ENCODE results near the gene HIGD2A.

The HIGD2A gene

GRCh38 chr5:176369934-176370711 lies 18.4 kb upstream of the HIGD2A start:
- Histone ChIP-seq H3K9me3 (ENCODE audit: control insufficient read depth in 1 of 2, low read length in 2 of 2) (no peaks in the 10 kb centered on the region), H3K27me3 (ENCODE audit: control insufficient read depth in 1 of 2, insufficient read depth in 2 of 2, low read length in 2 of 2) (peaks cover 7 to 8% of the 10 kb centered on the region in 2 donors), H3K36me3 (ENCODE audit: control insufficient read depth in 1 of 2, insufficient read depth in 2 of 2, low read length in 2 of 2) (peaks cover 0 to 5% of the 10 kb centered on the region in 2 donors), H3K9ac (ENCODE audit: low read depth in 1 of 2, low read length in 2 of 2) (no peak overlapping the region), H3K4me1 (ENCODE audit: control insufficient read depth in 1 of 2, insufficient read depth in 2 of 2, low read length in 2 of 2) (peaks cover 0 to 7% of the 10 kb centered on the region in 2 donors), H3K4me3 (ENCODE audit: low read depth in 1 of 2, low read length in 2 of 2) (no peak overlapping the region), H3K27ac (ENCODE audit: low read depth, low read length) (no peak overlapping the region)

GRCh38 chr5:176371621-176372539 lies 16.7 kb upstream of the HIGD2A start:
- Histone ChIP-seq H3K4me3 (ENCODE audit: low read depth in 1 of 2, low read length in 2 of 2) (no peak overlapping the region), H3K9me3 (ENCODE audit: control insufficient read depth in 1 of 2, low read length in 2 of 2) (no peaks in the 10 kb centered on the region), H3K27me3 (ENCODE audit: control insufficient read depth in 1 of 2, insufficient read depth in 2 of 2, low read length in 2 of 2) (no peaks in the 10 kb centered on the region), H3K4me1 (ENCODE audit: control insufficient read depth in 1 of 2, insufficient read depth in 2 of 2, low read length in 2 of 2) (no peaks in the 10 kb centered on the region), H3K27ac (ENCODE audit: low read depth, low read length) (no peak overlapping the region), H3K36me3 (ENCODE audit: control insufficient read depth in 1 of 2, insufficient read depth in 2 of 2, low read length in 2 of 2) (peaks cover 0 to 5% of the 10 kb centered on the region in 2 donors), H3K9ac (ENCODE audit: low read depth in 1 of 2, low read length in 2 of 2) (no peak overlapping the region)

- no peaks in the 10 kb centered on the region for H3K9me3 ChIP-seq (ENCODE audit: control insufficient read depth in 1 of 2, low read length in 2 of 2)
- H3K9ac ChIP-seq (ENCODE audit: low read depth in 1 of 2, low read length in 2 of 2), result no peak overlapping the region
- no peak overlapping the region for H3K4me3 ChIP-seq (ENCODE audit: low read depth in 1 of 2, low read length in 2 of 2)
- H3K27ac ChIP-seq (ENCODE audit: low read depth, low read length), result no peak overlapping the region
- H3K36me3 ChIP-seq (ENCODE audit: control insufficient read depth in 1 of 2, insufficient read depth in 2 of 2, low read length in 2 of 2), result no peaks in the 10 kb centered on the region
- no peaks in the 10 kb centered on the region for H3K27me3 ChIP-seq (ENCODE audit: control insufficient read depth in 1 of 2, insufficient read depth in 2 of 2, low read length in 2 of 2)
- no peaks in the 10 kb centered on the region for H3K4me1 ChIP-seq (ENCODE audit: control insufficient read depth in 1 of 2, insufficient read depth in 2 of 2, low read length in 2 of 2)
These were observed 15.3 kb upstream of the HIGD2A start for GRCh38 chr5:176373100-176373818.

- H3K27ac ChIP-seq (ENCODE audit: low read depth, low read length), result no peak overlapping the region
- H3K36me3 ChIP-seq (ENCODE audit: control insufficient read depth in 1 of 2, insufficient read depth in 2 of 2, low read length in 2 of 2), result peaks cover 18 to 41% of the 10 kb centered on the region in 2 donors
- H3K9ac ChIP-seq (ENCODE audit: low read depth in 1 of 2, low read length in 2 of 2), result no peak overlapping the region
- H3K27me3 ChIP-seq (ENCODE audit: control insufficient read depth in 1 of 2, insufficient read depth in 2 of 2, low read length in 2 of 2), result no peaks in the 10 kb centered on the region
- H3K4me3 ChIP-seq (ENCODE audit: low read depth in 1 of 2, low read length in 2 of 2), result no peak overlapping the region
- H3K9me3 ChIP-seq (ENCODE audit: control insufficient read depth in 1 of 2, low read length in 2 of 2), result no peaks in the 10 kb centered on the region
- no peaks in the 10 kb centered on the region for H3K4me1 ChIP-seq (ENCODE audit: control insufficient read depth in 1 of 2, insufficient read depth in 2 of 2, low read length in 2 of 2)
These were observed 8.7 kb upstream of the HIGD2A start for GRCh38 chr5:176379881-176380280.

GRCh38 chr5:176381423-176381822 lies 7.1 kb upstream of the HIGD2A start:
- Histone ChIP-seq H3K9me3 (ENCODE audit: control insufficient read depth in 1 of 2, low read length in 2 of 2) (no peaks in the 10 kb centered on the region), H3K9ac (ENCODE audit: low read depth in 1 of 2, low read length in 2 of 2) (no peak overlapping the region), H3K27me3 (ENCODE audit: control insufficient read depth in 1 of 2, insufficient read depth in 2 of 2, low read length in 2 of 2) (no peaks in the 10 kb centered on the region), H3K4me1 (ENCODE audit: control insufficient read depth in 1 of 2, insufficient read depth in 2 of 2, low read length in 2 of 2) (peaks cover under 1 to 1% of the 10 kb centered on the region in 2 donors), H3K4me3 (ENCODE audit: low read depth in 1 of 2, low read length in 2 of 2) (no peak overlapping the region), H3K36me3 (ENCODE audit: control insufficient read depth in 1 of 2, insufficient read depth in 2 of 2, low read length in 2 of 2) (peaks cover 21 to 48% of the 10 kb centered on the region in 2 donors), H3K27ac (ENCODE audit: low read depth, low read length) (no peak overlapping the region)

GRCh38 chr5:176381979-176382378 lies 6.6 kb upstream of the HIGD2A start:
- Histone ChIP-seq H3K27ac (ENCODE audit: low read depth, low read length) (no peak overlapping the region), H3K4me3 (ENCODE audit: low read depth in 1 of 2, low read length in 2 of 2) (no peak overlapping the region), H3K36me3 (ENCODE audit: control insufficient read depth in 1 of 2, insufficient read depth in 2 of 2, low read length in 2 of 2) (peaks cover 21 to 48% of the 10 kb centered on the region in 2 donors), H3K27me3 (ENCODE audit: control insufficient read depth in 1 of 2, insufficient read depth in 2 of 2, low read length in 2 of 2) (no peaks in the 10 kb centered on the region), H3K9me3 (ENCODE audit: control insufficient read depth in 1 of 2, low read length in 2 of 2) (no peaks in the 10 kb centered on the region), H3K9ac (ENCODE audit: low read depth in 1 of 2, low read length in 2 of 2) (no peak overlapping the region), H3K4me1 (ENCODE audit: control insufficient read depth in 1 of 2, insufficient read depth in 2 of 2, low read length in 2 of 2) (peaks cover 4 to 7% of the 10 kb centered on the region in 2 donors)

- Histone ChIP-seq H3K27me3 (ENCODE audit: control insufficient read depth in 1 of 2, insufficient read depth in 2 of 2, low read length in 2 of 2) (no peaks in the 10 kb centered on the region), H3K27ac (ENCODE audit: low read depth, low read length) (no peak overlapping the region), H3K9me3 (ENCODE audit: control insufficient read depth in 1 of 2, low read length in 2 of 2) (no peaks in the 10 kb centered on the region), H3K4me1 (ENCODE audit: control insufficient read depth in 1 of 2, insufficient read depth in 2 of 2, low read length in 2 of 2) (peaks cover 11 to 14% of the 10 kb centered on the region in 2 donors), H3K36me3 (ENCODE audit: control insufficient read depth in 1 of 2, insufficient read depth in 2 of 2, low read length in 2 of 2) (peaks cover 21 to 48% of the 10 kb centered on the region in 2 donors), H3K9ac (ENCODE audit: low read depth in 1 of 2, low read length in 2 of 2) (no peak overlapping the region), H3K4me3 (ENCODE audit: low read depth in 1 of 2, low read length in 2 of 2) (no peak overlapping the region)
These were observed 5.8 kb upstream of the HIGD2A start for GRCh38 chr5:176382721-176383120.

GRCh38 chr5:176383248-176383905 lies 5.2 kb upstream of the HIGD2A start:
- H3K36me3 ChIP-seq (ENCODE audit: control insufficient read depth in 1 of 2, insufficient read depth in 2 of 2, low read length in 2 of 2), result peaks cover 21 to 48% of the 10 kb centered on the region in 2 donors
- H3K9me3 ChIP-seq (ENCODE audit: control insufficient read depth in 1 of 2, low read length in 2 of 2), result no peaks in the 10 kb centered on the region
- H3K27ac ChIP-seq (ENCODE audit: low read depth, low read length), result no peak overlapping the region
- peaks cover 16% of the 10 kb centered on the region in 2 donors for H3K4me1 ChIP-seq (ENCODE audit: control insufficient read depth in 1 of 2, insufficient read depth in 2 of 2, low read length in 2 of 2)
- H3K4me3 ChIP-seq (ENCODE audit: low read depth in 1 of 2, low read length in 2 of 2), result no peak overlapping the region
- no peak overlapping the region for H3K9ac ChIP-seq (ENCODE audit: low read depth in 1 of 2, low read length in 2 of 2)
- H3K27me3 ChIP-seq (ENCODE audit: control insufficient read depth in 1 of 2, insufficient read depth in 2 of 2, low read length in 2 of 2), result no peaks in the 10 kb centered on the region

- H3K4me1 ChIP-seq (ENCODE audit: control insufficient read depth in 1 of 2, insufficient read depth in 2 of 2, low read length in 2 of 2), result peaks cover 16% of the 10 kb centered on the region in 2 donors
- H3K27me3 ChIP-seq (ENCODE audit: control insufficient read depth in 1 of 2, insufficient read depth in 2 of 2, low read length in 2 of 2), result no peaks in the 10 kb centered on the region
- H3K9ac ChIP-seq (ENCODE audit: low read depth in 1 of 2, low read length in 2 of 2), result no peak overlapping the region
- no peak overlapping the region for H3K27ac ChIP-seq (ENCODE audit: low read depth, low read length)
- no peaks in the 10 kb centered on the region for H3K9me3 ChIP-seq (ENCODE audit: control insufficient read depth in 1 of 2, low read length in 2 of 2)
- peaks cover 21 to 48% of the 10 kb centered on the region in 2 donors for H3K36me3 ChIP-seq (ENCODE audit: control insufficient read depth in 1 of 2, insufficient read depth in 2 of 2, low read length in 2 of 2)
- H3K4me3 ChIP-seq (ENCODE audit: low read depth in 1 of 2, low read length in 2 of 2), result no peak overlapping the region
These were observed 4.6 kb upstream of the HIGD2A start for GRCh38 chr5:176383961-176384360.
